SK-N-SH (cell line): ENCODE results near the gene MX2. TPM values are rescaled to one million over a fixed set of nuclear protein-coding genes. Genes with fewer than 3 reads are reported as not detected.

Experiments used
- CTCF ChIA-PET: fragments of 300-600, 350-600 bp; formaldehyde crosslinking; extraction: SDS; loops from one replicate; lab custom pipeline; 2021; lab: Yijun Ruan, JAX
- POLR2A ChIA-PET: fragments of 350-600 bp; sonication (Branson Sonifier 250); formaldehyde crosslinking; extraction: SDS; loops from one replicate; lab custom pipeline; 2020; ENCODE audit warnings: antibody characterized with exemption, inconsistent platforms; lab: Yijun Ruan, JAX
- DNase-seq: peaks from one replicate; pipeline ENCODE4 v3.0.0; 2012
- H2AFZ ChIP-seq: fragments of 200-600 bp; sonication (generic); 2 replicates; pipeline ENCODE4 v1.8.1; 2016; ENCODE audit warnings: antibody characterized with exemption, mild to moderate bottlenecking, low read depth
- H3F3A ChIP-seq: fragments of 200-600 bp; sonication (generic); replicated peaks from 2 replicates; pipeline ENCODE3; 2016; ENCODE audit warnings: antibody characterized with exemption, mild to moderate bottlenecking; ENCODE audit not compliant: insufficient read depth
- H3K27ac ChIP-seq, 2 experiments: fragments of 200-500 bp in 1 of 2; fragments of 200-600 bp in 1 of 2; sonication (Bioruptor generic) in 1 of 2; sonication (generic), shearing (Covaris generic) in 1 of 2; 2 replicates each; pipeline versions ENCODE4 v1.5.1 to v1.6.1; 2014 to 2016; ENCODE audit warnings: low read depth in 2 of 2, inconsistent platforms in 1 of 2, low read length in 1 of 2, mild to moderate bottlenecking in 1 of 2, mixed read lengths in 1 of 2
- H3K27me3 ChIP-seq: fragments of 200-600 bp; sonication (generic), shearing (Covaris generic); 2 replicates; pipeline ENCODE4 v1.6.1; 2016; ENCODE audit warnings: mixed run types; ENCODE audit not compliant: insufficient read depth
- H3K36me3 ChIP-seq, 2 experiments: fragments of 200-500 bp in 1 of 2; fragments of 200-600 bp in 1 of 2; sonication (Bioruptor generic) in 1 of 2; sonication (generic) in 1 of 2; replicated peaks in 1 of 2; 2 replicates each; pipeline versions ENCODE3 to v1.5.1; 2014 to 2016; ENCODE audit warnings: low read length in 1 of 2, mild to moderate bottlenecking in 1 of 2; ENCODE audit not compliant: insufficient read depth in 2 of 2, control insufficient read depth in 1 of 2
- H3K4me1 ChIP-seq, 2 experiments: fragments of 200-500 bp in 1 of 2; fragments of 200-600 bp in 1 of 2; sonication (Bioruptor generic) in 1 of 2; sonication (generic), shearing (Covaris generic) in 1 of 2; 2 replicates each; pipeline versions ENCODE4 v1.5.1 to v1.6.1; 2014 to 2016; ENCODE audit warnings: low read depth in 1 of 2, low read length in 1 of 2, mixed run types in 1 of 2; ENCODE audit not compliant: insufficient read depth in 2 of 2, control insufficient read depth in 1 of 2
- H3K4me2 ChIP-seq: fragments of 200-600 bp; sonication (generic), shearing (Covaris generic); 2 replicates; pipeline ENCODE4 v1.6.1; 2017; ENCODE audit warnings: mixed run types
- H3K4me3 ChIP-seq, 2 experiments: fragments of 200-500 bp in 1 of 2; fragments of 200-600 bp in 1 of 2; sonication (Bioruptor generic) in 1 of 2; sonication (generic), shearing (Covaris generic) in 1 of 2; 2 replicates each; pipeline versions ENCODE4 v1.5.1 to v1.8.1; 2014 to 2016; ENCODE audit warnings: low read depth in 2 of 2, inconsistent platforms in 1 of 2, low read length in 1 of 2, mild to moderate bottlenecking in 1 of 2, mixed read lengths in 1 of 2, moderate library complexity in 1 of 2
- H3K79me2 ChIP-seq: fragments of 200-600 bp; sonication (generic); 2 replicates; pipeline ENCODE4 v1.8.1; 2017; ENCODE audit warnings: mild to moderate bottlenecking; ENCODE audit not compliant: insufficient read depth
- H3K9ac ChIP-seq: fragments of 200-600 bp; sonication (generic); 2 replicates; pipeline ENCODE4 v1.6.1; 2017; ENCODE audit warnings: mixed run types
- H3K9me2 ChIP-seq: fragments of 200-600 bp; sonication (generic); 2 replicates; pipeline ENCODE4 v1.6.1; 2017; ENCODE audit warnings: mixed run types
- H3K9me3 ChIP-seq: fragments of 200-600 bp; sonication (generic); 2 replicates; pipeline ENCODE4 v1.6.1; 2017; ENCODE audit warnings: mixed run types, mild to moderate bottlenecking, moderate library complexity
- H4K20me1 ChIP-seq: fragments of 200-600 bp; sonication (generic); 2 replicates; pipeline ENCODE4 v1.6.1; 2017; ENCODE audit warnings: mild to moderate bottlenecking, mixed run types; ENCODE audit not compliant: insufficient read depth
- CTCF ChIP-seq: fragments of 200-600 bp; sonication (generic); IDR thresholded peaks from 2 replicates; pipeline ENCODE4 v1.6.1; 2017; ENCODE audit warnings: antibody characterized with exemption, mild to moderate bottlenecking, moderate library complexity
- EP300 ChIP-seq, 2 experiments: IDR thresholded peaks; 2 replicates each; pipeline versions ENCODE4 v1.4.0 to v1.6.1; 2012; ENCODE audit warnings: borderline replicate concordance in 1 of 2, low read depth in 1 of 2, low read length in 1 of 2
- FOSL2 ChIP-seq: IDR thresholded peaks from 2 replicates; pipeline ENCODE4 v1.4.0; 2012; ENCODE audit warnings: low read depth, mild to moderate bottlenecking, moderate library complexity, borderline replicate concordance
- FOXJ3 ChIP-seq: sonication (generic); formaldehyde crosslinking; IDR thresholded peaks from 2 replicates; pipeline ENCODE4 v1.5.1; 2020; ENCODE audit warnings: mild to moderate bottlenecking, missing genetic modification reagents
- FOXM1 ChIP-seq: IDR thresholded peaks from 2 replicates; pipeline ENCODE4 v1.4.0; 2012; ENCODE audit warnings: low read depth, mild to moderate bottlenecking
- GATA2 ChIP-seq: sonication (generic); formaldehyde crosslinking; IDR thresholded peaks from 2 replicates; pipeline ENCODE4 v1.5.0; 2020; ENCODE audit warnings: mild to moderate bottlenecking, missing genetic modification reagents
- IRF3 ChIP-seq: fragments of 150-350 bp; IDR thresholded peaks from 2 replicates; pipeline ENCODE4 v1.6.1; 2016; ENCODE audit warnings: mild to moderate bottlenecking, low read depth, low read length
- MEF2A ChIP-seq: IDR thresholded peaks from 2 replicates; pipeline ENCODE4 v1.4.0; 2012; ENCODE audit warnings: low read depth, borderline replicate concordance
- NRF1 ChIP-seq: IDR thresholded peaks from 2 replicates; pipeline ENCODE4 v1.6.1; 2012; ENCODE audit warnings: low read depth, mild to moderate bottlenecking, low read length
- RAD21 ChIP-seq: IDR thresholded peaks from 2 replicates; pipeline ENCODE4 v1.6.1; 2012; ENCODE audit warnings: mild to moderate bottlenecking, low read length
- RCOR1 ChIP-seq: fragments of 150-350 bp; IDR thresholded peaks from 2 replicates; pipeline ENCODE4 v1.6.1; 2017; ENCODE audit warnings: antibody characterized with exemption, low read length
- REST ChIP-seq: IDR thresholded peaks from 2 replicates; pipeline ENCODE4 v1.6.1; 2012; ENCODE audit warnings: mild to moderate bottlenecking, low read depth, low read length, moderate library complexity
- RFX5 ChIP-seq: IDR thresholded peaks from 2 replicates; pipeline ENCODE4 v1.6.1; 2012; ENCODE audit warnings: mild to moderate bottlenecking, improper control_type of control experiment, low read length
- TAF1 ChIP-seq: IDR thresholded peaks from 2 replicates; pipeline ENCODE4 v1.6.1; 2012; ENCODE audit warnings: low read depth, mild to moderate bottlenecking, low read length, moderate library complexity, borderline replicate concordance
- USF2 ChIP-seq: fragments of 150-350 bp; IDR thresholded peaks from 2 replicates; pipeline ENCODE4 v1.6.1; 2017; ENCODE audit warnings: antibody characterized with exemption, low read length, low read depth, borderline replicate concordance
- YY1 ChIP-seq: IDR thresholded peaks from 2 replicates; pipeline ENCODE4 v1.4.0; 2012; ENCODE audit warnings: low read depth, mild to moderate bottlenecking
- WGBS: methylation state at CpG from one replicate; pipeline ENCODE4 v1.1.6; 2017; ENCODE audit warnings: low lambda C conversion rate; 5-methylcytosine and 5-hydroxymethylcytosine counted together
- polyA plus RNA-seq, 3 experiments: library from polyadenylated mRNA; depleted of rRNA; stranded (reverse); fragments of >200 nt; gene quantifications; 2 replicates each; pipeline ENCODE4 v1.2.3, GENCODE V29; 2012

The MX2 gene
- polyA plus RNA-seq, 1 of the 3 experiments (the other 2 are of a cell fraction): 0.08 TPM

- Histone ChIP-seq H3K27me3 (no peaks in the 10 kb centered on the region), H3K36me3 (no peaks in the 10 kb centered on the region), H3K9me3 (no peaks in the 10 kb centered on the region), H3K9me2 (no peaks in the 10 kb centered on the region), H3K4me1 (no peaks in the 10 kb centered on the region), H3K9ac (no peak overlapping the region), H3K27ac (no peak overlapping the region), H3K79me2 (no peaks in the 10 kb centered on the region), H4K20me1 (no peaks in the 10 kb centered on the region), H3K4me2 (no peak overlapping the region), H3K4me3 (no peak overlapping the region), H3F3A (no peaks in the 10 kb centered on the region), H2AFZ (no peak overlapping the region)
- CTCF ChIA-PET: no interaction called here
- POLR2A ChIA-PET: no interaction called here
- TF ChIP-seq RAD21 (no peak), FOXJ3 (CRISPR knock-in tag) (no peak), CTCF (no peak), REST (no peak), FOSL2 (no peak), IRF3 (no peak), USF2 (no peak), FOXM1 (no peak), EP300 (IDR thresholded peaks at IDR 0.05; ENCODE audit: borderline replicate concordance in 1 of 2, low read depth in 1 of 2, low read length in 1 of 2) (no peak), MEF2A (no peak), GATA2 (no peak), RFX5 (no peak), YY1 (no peak), TAF1 (no peak), NRF1 (no peak), RCOR1 (no peak)
- WGBS: 55% methylated on average over 4 of the region's 4 CpGs
- DNase-seq: no peak
These were observed 84.8 kb downstream of the MX2 start for GRCh38 chr21:41446586-41446985.
